ENCODE results near the gene OPA3.
A peak's percentile ranks its signal among the peaks of the same experiment; 100 is the strongest.

The OPA3 gene

DNA sequence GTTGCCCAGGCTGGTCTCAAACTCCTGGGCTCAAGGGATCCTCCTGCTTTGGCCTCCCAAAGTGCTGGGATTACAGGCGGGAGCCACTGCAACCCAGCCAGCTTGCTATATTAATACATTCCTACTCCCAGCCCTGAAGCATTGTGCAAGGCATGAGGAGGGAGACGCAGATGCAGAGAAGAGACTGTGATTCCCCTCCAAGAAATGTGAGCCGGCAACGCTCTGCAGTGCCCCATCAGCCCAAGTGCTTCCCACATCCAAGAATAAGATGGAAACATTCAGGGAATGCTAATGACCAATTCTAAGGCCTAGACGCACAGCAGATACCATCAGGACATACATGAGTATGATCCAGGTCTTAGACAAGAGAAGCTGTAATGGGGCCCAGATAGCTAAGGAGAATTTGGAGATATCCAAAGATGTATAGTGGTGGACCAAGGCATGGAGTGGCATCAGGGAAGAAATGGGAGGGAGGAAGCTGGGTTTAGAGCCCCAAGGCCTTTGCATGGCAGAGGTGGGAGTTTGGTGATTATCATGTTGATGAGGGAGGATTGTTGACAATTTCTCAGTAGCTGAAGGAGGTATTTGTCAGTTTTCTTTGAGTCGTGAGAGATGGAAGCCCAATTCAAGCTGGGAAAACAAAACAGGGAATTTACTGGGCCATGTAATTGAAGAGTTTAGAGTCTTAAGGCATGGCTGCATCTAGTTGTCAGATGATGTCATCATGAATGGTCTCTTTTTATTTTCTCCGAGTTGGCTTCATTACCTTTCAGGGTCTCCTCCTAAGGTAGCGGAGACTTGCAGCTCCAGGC is 83.5 kb downstream of the OPA3 start:
- no peak for DNase-seq

DNA sequence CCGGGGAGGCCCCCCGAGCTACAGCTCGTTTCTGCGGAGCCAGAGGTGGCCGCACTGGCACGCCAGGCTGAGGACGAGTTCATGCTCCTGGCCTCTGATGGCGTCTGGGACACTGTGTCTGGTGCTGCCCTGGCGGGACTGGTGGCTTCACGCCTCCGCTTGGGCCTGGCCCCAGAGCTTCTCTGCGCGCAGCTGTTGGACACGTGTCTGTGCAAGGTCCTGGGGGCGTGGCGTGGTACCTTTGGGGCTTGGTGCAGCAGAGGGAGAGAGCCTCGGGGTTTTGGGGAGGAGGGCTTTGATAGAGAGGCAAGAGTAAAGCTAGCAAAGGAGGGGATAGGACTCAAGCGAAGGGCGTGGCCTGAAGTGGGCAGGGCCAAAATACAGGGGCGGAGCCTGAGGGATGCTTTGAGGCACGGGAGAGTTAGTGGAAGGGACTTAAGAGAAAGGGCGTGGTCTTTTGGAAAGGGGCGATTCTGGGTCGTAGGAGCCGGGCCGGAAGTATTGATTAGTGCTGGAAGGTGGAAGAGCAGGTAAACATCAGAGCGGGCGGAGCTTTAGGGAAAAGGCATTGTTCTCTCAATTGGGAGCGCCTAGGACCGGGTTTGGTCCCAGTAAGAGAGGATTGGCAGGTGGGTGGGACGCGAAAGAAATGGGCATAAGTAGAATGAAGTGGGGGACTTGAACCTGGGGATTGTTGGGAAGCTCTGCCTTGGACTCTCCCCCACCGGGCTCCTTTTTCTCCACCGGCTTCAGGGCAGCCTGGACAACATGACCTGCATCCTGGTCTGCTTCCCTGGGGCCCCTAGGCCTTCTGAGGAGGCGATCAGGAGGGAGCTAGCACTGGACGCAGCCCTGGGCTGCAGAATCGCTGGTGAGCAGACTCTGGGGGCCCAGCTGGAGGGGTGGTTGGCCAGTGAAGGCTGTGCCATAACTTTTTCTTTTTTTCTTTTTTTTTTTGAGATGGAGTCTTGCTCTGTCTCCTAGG is 85.1 kb downstream of the OPA3 start:
- DNase-seq, result peak in 1 of 14 donors; percentile 16

DNA sequence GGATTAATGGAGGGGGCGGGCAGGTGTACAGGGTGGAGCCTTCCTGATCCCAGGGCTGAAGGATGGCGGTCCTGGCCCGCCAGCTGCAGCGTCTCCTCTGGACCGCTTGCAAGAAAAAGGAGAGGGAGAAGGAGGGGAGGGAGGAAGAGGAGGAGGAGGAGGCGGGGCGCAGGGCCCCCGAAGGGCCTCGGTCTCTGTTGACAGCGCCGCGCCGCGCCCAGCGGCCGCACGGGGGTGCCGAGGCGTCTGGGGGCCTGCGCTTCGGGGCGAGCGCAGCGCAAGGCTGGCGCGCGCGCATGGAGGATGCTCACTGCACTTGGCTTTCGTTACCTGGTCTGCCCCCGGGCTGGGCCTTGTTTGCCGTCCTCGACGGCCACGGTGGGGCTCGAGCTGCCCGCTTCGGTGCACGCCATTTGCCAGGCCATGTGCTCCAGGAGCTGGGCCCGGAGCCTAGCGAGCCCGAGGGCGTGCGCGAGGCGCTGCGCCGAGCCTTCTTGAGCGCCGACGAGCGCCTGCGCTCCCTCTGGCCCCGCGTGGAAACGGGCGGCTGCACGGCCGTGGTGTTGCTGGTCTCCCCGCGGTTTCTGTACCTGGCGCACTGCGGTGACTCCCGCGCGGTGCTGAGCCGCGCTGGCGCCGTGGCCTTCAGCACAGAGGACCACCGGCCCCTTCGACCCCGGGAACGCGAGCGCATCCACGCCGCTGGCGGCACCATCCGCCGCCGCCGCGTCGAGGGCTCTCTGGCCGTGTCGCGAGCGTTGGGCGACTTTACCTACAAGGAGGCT is 86.0 kb downstream of the OPA3 start, which contains the start of gene PPM1N:
PPM1N (plus strand) TSS at position 33 of the 785 bp plus-strand sequence; CDS start at position 63, 30 bp downstream.
- DNase-seq, result peak in 1 of 14 donors; percentile 5

DNA sequence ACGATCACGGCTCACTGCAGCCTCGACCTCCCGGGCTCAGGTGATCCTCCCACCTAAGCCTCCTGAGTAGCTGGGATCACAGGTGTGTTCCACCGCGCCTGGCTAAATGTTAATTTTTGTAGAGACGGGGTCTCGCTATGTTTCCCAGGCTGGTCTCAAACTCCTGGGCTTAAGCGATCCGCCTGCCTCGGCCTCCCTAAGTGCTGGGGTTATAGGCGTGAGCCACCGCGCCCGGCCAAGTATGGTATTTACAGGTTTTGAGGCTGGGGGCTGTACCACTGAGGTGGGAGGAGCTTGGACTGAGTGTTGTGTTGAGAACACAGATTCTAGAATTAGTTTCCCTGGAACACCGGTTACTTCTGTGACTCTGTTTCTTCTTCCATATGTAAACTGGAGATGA is 86.8 kb downstream of the OPA3 start:
- DNase-seq, result no peak

DNA sequence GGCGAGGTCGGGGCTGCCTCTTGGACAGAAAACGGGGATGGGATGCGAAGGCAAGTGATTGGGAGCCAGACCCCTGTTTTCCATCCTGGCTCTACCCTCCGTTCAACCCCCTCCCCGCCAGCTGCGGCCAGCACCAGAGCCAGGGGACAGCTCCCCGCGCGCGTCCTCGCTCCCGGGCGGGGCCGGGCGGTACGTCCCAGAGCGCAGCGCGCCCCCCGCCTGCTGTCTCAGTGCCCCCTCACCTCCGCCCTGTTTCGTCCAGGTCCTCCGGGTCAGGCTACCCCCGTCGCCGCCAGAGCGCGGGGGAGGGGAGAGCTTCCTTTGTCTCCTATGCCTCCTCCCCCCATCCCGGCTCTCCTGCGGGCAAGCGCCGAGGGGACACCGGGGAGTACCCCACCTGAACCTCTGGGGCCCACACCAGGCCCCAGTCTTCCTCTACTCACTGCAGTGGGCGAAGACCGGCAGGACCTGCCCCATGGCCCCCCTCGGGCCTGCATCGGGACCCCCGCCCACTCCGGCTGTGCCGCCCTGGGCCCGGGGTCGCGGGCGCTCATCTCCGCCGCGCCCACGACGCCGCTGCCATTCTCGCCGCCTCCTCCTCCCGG is 88.2 kb downstream of the OPA3 start:
- DNase-seq, result peak in 5 of 14 donors; percentile 5 to 55 (median 35)

DNA sequence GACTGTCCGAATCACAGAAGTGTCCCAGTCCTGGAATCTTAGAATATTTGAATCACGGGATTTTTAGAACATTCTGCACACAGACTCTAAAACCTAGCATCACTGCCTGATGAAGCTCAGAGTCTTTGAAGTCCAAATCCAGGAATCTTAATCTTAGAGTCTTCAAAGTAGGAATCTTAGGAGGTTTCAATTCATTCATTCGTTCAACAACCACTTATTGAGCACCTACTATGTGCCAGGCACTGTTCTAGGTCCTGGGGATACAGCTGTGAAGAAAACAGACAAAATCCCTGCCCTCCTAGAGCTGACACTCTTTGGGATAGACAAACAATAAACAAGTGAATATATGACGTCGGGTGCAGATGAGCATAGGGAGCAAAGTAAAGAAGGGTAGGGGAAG is 89.4 kb downstream of the OPA3 start:
- DNase-seq, result no peak

DNA sequence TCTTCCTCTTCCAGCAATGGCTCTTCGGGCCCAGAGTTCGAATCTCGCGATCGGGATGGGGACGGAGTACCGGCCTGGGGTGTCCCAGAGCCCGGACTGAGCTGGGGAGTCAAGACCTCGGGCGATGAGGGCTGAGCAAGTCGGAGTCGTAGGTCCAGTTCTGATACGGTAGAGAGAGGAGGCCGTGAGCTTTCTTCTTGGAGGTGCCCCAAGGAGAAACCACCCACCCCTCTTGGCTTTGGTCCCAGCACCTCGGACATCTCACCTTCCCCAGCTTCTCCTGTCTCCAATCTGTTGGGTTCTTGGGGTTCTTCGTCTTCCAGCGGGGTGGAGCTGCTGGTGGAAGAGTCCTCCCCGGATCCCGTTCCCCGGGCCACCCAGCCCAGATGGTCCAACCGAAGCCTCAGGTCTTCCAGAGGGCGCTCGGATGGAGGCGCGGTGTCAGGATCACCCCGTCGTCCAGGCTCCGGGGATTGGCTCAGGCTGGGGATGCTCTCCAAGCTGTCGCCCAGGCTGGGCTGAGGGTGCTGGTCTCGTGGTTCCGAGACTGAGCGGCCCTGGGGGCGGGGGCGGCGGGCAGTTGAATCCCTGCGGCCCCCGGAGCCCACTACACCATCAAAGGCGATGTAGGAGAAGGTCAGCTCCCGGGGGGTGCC is 90.2 kb downstream of the OPA3 start:
- no peak for DNase-seq

DNA sequence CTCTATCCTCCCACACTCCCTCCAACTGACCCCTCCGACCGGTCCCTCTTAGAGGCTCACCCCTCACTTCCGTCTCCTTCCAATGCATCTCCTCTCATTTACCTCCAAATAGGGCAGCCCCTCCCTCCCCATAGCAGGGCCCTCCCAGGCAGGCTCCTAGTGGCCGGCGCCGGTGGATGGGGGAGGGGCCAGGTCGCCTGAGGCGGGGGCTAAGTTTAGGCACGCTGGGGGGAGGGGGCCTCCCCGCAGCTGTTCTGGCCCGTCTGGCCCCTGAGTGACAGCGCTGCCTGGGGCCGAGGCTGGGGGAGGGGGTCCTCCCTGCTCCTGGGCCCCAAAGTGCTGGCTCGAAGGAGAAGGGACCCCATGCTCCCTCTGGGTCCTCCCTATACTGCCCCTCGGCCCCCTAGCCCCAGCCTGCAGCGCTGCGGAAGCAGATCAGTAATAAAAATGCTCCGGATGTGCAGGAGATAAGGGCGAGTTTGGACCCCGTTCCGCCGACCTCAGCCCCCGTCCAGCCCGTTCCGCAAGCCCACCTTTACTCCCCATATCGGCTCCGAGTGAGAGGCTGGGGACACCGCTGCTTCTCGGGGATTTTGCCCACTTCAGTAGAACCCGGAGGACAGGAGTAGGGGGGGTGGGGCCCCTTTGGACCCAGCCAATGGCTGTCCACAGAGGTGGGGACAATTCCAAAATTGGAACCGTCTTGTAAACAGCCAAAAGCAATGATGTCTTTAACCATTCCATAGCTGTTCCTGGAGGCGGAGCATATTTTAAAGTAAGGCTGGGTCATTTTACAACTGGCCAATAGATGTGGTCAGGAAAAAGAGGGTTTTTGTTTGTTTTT is 91.8 kb downstream of the OPA3 start:
- peak in 3 of 14 donors; percentile 10 to 75 (median 21) for DNase-seq

DNA sequence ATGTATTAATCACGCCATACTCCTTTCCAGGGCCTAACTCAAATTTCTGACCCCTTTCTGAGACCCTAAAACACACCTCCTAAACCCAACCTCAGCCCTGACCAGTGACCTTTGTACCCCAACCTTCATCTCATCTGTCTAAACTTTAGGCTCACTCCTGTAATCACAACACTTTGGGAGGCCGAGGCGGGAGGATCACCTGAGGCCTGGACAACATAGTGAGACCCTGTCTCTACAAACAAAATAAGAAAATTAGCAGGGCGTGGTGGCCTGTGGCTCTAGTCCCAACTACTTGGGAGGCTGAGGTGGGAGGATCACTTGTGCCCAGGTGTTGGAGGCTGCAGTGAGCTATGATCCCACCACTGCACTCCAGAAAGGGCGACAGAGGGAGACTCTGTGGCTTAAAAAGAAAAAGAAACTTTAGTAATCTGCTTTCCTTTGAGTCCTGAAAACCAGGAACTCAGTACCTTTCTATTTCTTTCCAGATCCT is 92.4 kb downstream of the OPA3 start:
- DNase-seq, result no peak

DNA sequence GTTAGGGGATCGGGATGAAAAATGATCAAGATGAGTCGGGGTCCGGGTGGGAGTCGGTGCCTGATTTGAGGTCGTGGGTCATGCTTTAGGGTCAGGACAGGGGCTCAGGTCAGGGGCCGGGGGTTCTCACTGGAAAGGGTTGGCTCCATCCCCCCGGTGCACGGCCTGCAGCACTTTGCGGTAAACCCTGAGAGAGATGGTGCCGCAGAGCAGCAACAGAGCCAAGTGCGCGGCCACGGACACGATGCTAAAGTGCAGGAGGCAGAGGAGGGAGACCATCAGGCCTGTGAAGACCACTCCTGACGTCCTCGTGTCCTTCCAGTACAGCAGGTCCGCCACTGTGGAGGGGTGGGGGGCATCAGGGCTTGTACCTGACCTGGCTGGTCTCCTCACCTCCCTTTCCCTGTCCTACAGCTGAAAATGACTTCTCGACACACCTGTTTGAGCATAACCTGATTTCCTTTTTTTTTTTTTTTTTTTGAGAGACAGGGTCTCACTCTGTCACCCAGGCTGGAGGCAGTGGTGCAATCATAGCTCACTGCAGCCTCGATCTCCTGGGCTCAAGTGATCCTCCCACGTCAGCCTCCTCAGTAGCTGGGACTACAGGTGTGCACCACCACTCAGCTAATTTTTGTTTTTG is 95.3 kb downstream of the OPA3 start:
- DNase-seq, result no peak

DNA sequence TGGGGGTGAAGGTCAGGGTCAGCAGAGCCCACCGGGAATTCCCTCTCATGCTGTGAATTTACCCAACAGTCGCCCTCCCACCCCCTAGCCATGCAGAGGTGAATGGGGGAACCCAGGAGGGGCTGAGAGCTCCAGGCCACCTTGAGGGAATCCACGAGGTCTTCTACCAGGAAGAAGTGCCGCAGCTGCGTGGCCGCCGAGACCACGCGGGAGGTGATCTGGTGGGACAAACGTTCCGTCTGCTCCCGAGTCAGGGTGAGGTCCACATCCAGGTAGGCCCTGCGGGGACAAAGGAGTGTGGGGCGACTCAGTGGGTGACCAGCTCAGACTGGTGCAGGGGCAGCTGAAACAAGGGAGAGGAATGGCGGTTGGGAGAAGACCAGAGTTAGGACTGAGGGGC is 95.9 kb downstream of the OPA3 start:
- no peak for DNase-seq

DNA sequence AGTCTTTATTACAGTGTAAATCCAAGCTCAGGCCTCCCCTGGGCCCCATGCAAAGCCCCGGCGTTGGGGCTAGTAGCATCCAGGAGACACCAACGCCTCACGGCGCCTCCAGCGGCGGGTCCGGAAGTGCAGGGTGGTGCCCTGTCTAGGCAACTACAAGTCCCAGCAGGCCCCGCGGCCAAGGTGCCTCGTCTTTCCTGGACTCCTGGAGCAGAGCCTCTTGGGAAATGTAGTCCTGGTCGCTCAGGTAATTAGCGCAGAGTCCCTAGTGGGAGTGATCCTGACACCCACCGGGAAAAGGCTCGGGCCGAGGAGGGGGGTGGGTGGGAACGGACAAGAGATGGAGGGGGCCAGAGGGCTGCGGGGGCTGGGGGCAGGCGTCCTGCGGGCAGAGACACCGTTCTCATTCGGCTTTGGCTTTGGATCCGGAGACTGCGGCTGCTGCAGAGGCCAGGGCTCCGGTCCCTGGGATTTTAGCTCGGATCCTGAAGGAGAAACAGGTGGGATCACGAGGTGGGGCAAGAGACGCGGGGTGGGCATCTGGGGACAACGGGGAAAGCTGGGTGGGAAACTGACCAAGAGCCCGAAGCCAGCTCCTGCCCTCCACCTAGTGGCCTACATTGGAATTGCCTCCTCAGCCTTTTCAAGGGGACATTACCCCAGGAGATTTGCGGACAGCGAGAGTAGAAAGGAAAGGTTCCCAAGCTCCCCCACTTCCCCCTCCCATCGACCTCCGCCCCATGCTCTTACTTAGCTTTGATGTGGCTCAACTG is 99.1 kb downstream of the OPA3 start:
- DNase-seq, result peak; percentile 26 to 92 (median 86)

DNA sequence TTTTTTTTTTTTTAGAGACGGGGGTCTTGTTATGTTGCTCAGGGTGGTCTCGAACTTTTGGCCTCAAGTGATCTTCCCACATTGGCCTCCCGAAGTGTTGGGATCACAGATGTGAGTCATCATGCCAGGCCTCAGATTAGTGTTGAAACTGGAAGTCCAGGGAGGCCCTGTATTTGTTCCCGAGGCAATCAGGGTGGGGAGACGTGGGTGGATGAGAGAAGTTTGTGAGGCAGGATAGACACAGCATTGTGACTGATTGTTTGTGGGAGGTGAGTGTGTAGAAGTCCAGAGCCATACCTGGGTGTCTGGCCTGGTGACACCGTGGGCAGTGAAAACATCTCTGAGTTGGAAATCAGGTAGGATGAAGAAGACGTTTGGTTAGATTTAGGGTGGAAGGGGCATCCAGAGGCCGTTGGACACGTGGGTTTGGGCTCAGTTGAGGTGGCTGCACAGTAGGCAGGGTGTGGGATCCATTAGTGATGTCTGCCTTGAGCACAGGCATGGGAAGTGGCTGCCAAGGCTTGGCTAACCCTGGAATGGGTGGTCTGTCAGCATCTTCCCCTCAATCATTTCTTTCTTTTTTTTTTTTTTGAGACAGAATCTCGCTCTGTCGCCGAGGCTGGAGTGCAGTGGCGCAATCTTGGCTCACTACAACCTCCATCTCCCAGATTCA is 100.2 kb downstream of the OPA3 start:
- DNase-seq, result no peak

DNA sequence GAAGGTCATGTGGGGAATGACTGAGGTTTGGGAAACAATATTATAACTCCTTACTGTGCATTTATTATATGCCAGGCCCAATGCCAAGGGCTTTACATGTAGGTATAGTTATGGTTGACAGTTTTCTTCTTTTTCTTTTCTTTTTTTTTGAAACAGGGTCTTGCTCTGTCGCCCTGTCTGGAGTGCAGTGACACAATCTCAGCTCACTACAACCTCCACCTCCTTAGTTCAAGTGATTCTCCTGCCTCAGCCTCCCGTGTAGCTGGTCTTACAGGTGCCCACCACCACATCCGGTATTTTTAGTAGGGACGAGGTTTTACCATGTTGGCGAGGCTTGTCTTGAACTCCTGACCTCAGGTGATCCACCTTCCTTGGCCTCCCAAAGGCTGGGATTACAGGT is 101.6 kb downstream of the OPA3 start:
- DNase-seq, result no peak

DNA sequence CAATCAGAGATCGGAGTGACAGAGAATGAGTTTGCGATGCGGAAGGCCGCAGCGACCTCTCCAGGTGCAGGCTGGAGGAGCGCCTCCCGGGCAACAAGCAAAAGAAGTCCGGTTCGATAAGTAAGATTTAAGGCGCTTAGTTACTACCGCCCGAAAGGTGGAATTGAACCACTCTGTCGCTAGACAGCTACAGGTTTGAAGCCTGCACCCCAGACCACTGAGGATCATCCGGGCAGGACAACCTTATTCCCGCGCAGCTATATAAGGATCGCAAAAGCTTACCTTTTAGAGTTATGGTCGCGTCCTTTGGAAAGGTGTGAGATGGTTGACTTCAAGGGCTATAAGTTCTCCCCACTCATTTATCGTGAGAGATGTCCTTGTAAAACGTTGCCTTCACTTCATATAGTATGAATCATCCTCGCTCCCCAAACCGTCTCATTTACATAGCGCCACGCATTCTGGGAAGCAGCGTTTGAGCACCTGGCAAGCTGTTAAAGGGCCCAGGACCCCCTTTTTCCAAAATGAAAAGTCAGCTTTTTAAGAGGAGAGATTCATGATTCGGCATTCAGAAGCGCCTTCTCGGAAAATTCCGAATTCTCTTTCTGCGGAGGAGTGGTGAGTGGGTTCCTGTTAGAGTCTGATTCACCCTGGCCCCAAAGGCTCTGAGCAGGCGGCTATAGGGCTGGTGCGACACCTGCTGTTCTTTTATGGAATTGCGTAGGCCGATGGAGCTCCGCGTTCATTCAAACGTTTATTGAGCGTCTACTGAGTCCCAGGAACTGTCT is 106.0 kb downstream of the OPA3 start:
- DNase-seq, result peak; percentile 33 to 95 (median 85)

DNA sequence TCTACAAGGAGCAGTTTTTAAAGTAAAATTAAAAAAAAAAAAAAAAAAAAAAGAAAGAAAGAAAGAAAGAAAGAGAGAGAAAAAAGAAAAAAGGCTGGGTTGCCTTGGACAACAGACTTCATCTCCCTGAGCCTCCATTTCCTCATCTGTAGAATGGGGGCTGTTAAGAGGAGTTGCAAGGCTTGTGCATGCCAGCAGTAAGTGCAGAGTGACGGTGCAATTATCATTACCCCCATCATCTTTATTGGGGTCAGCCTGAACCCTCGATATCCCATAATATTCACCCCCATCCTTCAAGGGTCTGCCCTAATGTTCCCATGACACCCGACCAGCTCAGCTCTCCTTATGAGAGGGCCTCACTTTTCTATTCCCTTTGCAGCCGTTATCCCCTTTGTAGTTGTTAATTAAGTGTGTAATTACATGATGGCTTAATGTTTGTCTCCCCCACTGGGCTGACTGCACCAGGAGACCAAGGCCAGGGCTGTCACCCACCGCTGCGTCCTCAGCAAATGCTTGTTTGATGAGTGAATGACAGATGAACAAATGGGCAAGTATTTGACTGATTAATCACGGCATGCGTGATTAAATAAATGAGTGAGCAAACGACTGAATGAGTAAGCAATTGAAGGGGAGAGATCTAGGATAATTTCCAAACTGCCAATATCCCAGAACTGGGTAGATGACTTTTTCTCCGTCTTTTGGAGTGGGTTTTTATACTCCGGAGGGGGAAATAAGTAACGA is 106.7 kb downstream of the OPA3 start:
- peak in 2 of 14 donors; percentile 40 to 54 for DNase-seq
